Measurements from ENCODE around the gene FAXC. TPM values are rescaled to one million over a fixed set of nuclear protein-coding genes. Genes with fewer than 3 reads are reported as not detected.

FAXC gene
- total and polyA plus RNA-seq, 2 of the 8 experiments (the other 6 are each of a cell fraction or from before 2014, with no cell fraction given), result 23.2 to 29.8 TPM

DNA sequence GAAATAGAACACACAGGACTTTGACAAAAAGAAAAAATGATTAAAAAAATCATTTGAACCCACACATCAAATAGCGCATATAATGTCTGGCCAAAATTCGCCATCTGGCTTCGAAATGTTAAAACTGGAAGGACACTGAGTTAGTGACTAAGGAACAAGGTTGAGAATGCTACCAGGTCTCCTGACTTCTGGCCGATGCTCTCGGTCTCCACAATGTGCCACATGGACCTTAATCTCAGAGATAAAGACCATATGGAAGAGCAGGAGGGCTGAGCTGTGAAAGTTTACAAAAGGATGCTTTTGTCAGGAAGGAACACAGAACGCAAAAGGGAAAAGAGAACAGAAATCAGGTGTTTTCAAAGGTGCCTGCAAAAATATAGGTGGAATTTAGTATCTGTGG, 54.7 kb downstream of the FAXC start:
- Histone ChIP-seq H2BK15ac (ENCODE audit: low read length) (no peak overlapping the region), H4K8ac (ENCODE audit: extremely low read depth, insufficient read depth, low read length) (no peak overlapping the region), H3K4me2 (ENCODE audit: insufficient read depth in 1 of 2, low read depth in 2 of 2, low read length in 2 of 2) (no peak overlapping the region), H3K56ac (replicated peaks; ENCODE audit: insufficient read length, low read depth, low read length) (no peak overlapping the region), H3K27me3 (replicated peaks in 1 of 4; ENCODE audit: control insufficient read depth in 3 of 4, extremely low read depth in 1 of 4, insufficient read depth in 3 of 4, low read length in 3 of 4) (no peaks in the 10 kb centered on the region), H3K23ac (ENCODE audit: insufficient read length) (no peak overlapping the region), H4K20me1 (replicated peaks in 1 of 2; ENCODE audit: control insufficient read depth in 1 of 2, insufficient read depth in 2 of 2, low read length in 2 of 2) (no peaks in the 10 kb centered on the region), H3K4me3 (ENCODE audit: extremely low read depth in 1 of 4, insufficient read depth in 2 of 4, low read depth in 3 of 4, low read length in 4 of 4) (no peak overlapping the region), H3K79me1 (ENCODE audit: low read depth, low read length) (no peaks in the 10 kb centered on the region), H2BK120ac (replicated peaks; ENCODE audit: low read depth, low read length) (no peak overlapping the region), H3K9ac (replicated peaks in 1 of 4; ENCODE audit: extremely low read depth in 1 of 4, low read depth in 3 of 4, low read length in 3 of 4) (no peak overlapping the region), H2AFZ (ENCODE audit: low read length) (no peak overlapping the region), H2BK12ac (ENCODE audit: low read depth, low read length) (no peak overlapping the region), H3K79me2 (ENCODE audit: control insufficient read depth in 1 of 2, insufficient read depth in 2 of 2, low read length in 2 of 2) (0 out of 4 replicates have a peak, but pooled peaks cover 0 to 2% of the 10 kb centered on the region in 2 experiments), H4K91ac (replicated peaks; ENCODE audit: insufficient read length, low read length) (no peak overlapping the region), H4K5ac (ENCODE audit: insufficient read length, low read depth, low read length) (no peak overlapping the region), H3K4ac (replicated peaks; ENCODE audit: insufficient read length, low read depth, low read length) (no peak overlapping the region), H3K36me3 (ENCODE audit: control insufficient read depth in 2 of 4, insufficient read depth in 4 of 4, low read length in 3 of 4) (0 out of 8 replicates have a peak, but pooled peaks cover 0 to 2% (median 0%) of the 10 kb centered on the region in 4 experiments), H2BK5ac (ENCODE audit: low read depth, low read length) (no peak overlapping the region), H3K14ac (ENCODE audit: insufficient read length) (no peak overlapping the region), H3K23me2 (ENCODE audit: low read depth, low read length) (no peaks in the 10 kb centered on the region; the same call in 1 of the 2 replicates), H3K4me1 (replicated peaks in 1 of 4; ENCODE audit: control insufficient read depth in 3 of 4, insufficient read depth in 4 of 4, low read length in 3 of 4) (no peaks in the 10 kb centered on the region), H3K27ac (ENCODE audit: low read depth, low read length) (no peak overlapping the region), H2BK20ac (ENCODE audit: low read length) (no peak overlapping the region), H3K18ac (ENCODE audit: extremely low read depth, low read length) (no peak overlapping the region), H2AK5ac (ENCODE audit: low read depth, low read length) (no peak overlapping the region), H3K9me3 (ENCODE audit: insufficient read depth in 2 of 2, low read depth in 1 of 2, low read length in 1 of 2) (no peaks in the 10 kb centered on the region)
- ChIA-PET CTCF (ENCODE audit: partially characterized antibody) (no interaction called here), POLR2A (ENCODE audit: partially characterized antibody) (no interaction called here)
- WGBS, 2 experiments (ENCODE audit: extremely low coverage in 1 of 2, insufficient coverage in 1 of 2, insufficient read length in 1 of 2, insufficient replicate concordance in 2 of 2, low coverage in 1 of 2, low lambda C conversion rate in 2 of 2, missing lambda C conversion rate in 1 of 2), result 87% methylated on average over 6 of the region's 6 CpGs; no CpG with 5 or more reads in 1 of the 2 experiments
- FAIRE-seq (no peak), DNase-seq (ENCODE audit: low read depth in 1 of 2, low spot score in 2 of 2) (no peak)
- TF ChIP-seq SP4 (IDR thresholded peaks at IDR 0.05; ENCODE audit: low read length), result no peak
- TF ChIP-seq CTBP2 (IDR thresholded peaks at IDR 0.05; ENCODE audit: borderline replicate concordance, insufficient read depth, insufficient read length, low read length), result no peak
- TF ChIP-seq JUN (IDR thresholded peaks at IDR 0.05; ENCODE audit: low read depth, low read length), result no peak
- no peak for TF ChIP-seq KDM5A (IDR thresholded peaks at IDR 0.05; ENCODE audit: low read length)
- no peak for TF ChIP-seq SP1 (IDR thresholded peaks at IDR 0.05; ENCODE audit: low read depth, low read length)
- TF ChIP-seq NANOG (IDR thresholded peaks at IDR 0.05; ENCODE audit: insufficient read depth, low read depth, low read length, poor library complexity, severe bottlenecking), result no peak
- TF ChIP-seq, protein P1, sequence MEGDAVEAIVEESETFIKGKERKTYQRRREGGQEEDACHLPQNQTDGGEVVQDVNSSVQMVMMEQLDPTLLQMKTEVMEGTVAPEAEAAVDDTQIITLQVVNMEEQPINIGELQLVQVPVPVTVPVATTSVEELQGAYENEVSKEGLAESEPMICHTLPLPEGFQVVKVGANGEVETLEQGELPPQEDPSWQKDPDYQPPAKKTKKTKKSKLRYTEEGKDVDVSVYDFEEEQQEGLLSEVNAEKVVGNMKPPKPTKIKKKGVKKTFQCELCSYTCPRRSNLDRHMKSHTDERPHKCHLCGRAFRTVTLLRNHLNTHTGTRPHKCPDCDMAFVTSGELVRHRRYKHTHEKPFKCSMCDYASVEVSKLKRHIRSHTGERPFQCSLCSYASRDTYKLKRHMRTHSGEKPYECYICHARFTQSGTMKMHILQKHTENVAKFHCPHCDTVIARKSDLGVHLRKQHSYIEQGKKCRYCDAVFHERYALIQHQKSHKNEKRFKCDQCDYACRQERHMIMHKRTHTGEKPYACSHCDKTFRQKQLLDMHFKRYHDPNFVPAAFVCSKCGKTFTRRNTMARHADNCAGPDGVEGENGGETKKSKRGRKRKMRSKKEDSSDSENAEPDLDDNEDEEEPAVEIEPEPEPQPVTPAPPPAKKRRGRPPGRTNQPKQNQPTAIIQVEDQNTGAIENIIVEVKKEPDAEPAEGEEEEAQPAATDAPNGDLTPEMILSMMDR (IDR thresholded peaks at IDR 0.05; ENCODE audit: control extremely low read depth in 1 of 3, insufficient read depth in 1 of 3, low read depth in 1 of 3, low read length in 3 of 3), result no peak
- TF ChIP-seq ASH2L (IDR thresholded peaks at IDR 0.05; ENCODE audit: low read length), result no peak
- no peak for TF ChIP-seq KDM1A (IDR thresholded peaks at IDR 0.05; ENCODE audit: borderline replicate concordance, low read length)
